DOHH2 (cell line): ENCODE measurements around the gene SUN2.

Source experiments
- H3F3A ChIP-seq: fragments of 200-600 bp; sonication (generic), shearing (Covaris generic); 2 replicates; pipeline ENCODE4 v1.6.0; 2016; ENCODE audit warnings: antibody characterized with exemption, mild to moderate bottlenecking; ENCODE audit not compliant: control insufficient read depth, insufficient read depth
- H3K27ac ChIP-seq: fragments of 200-600 bp; sonication (generic); 2 replicates; pipeline ENCODE4 v1.5.1; 2014; ENCODE audit warnings: low read depth, mild to moderate bottlenecking, low read length, moderate library complexity
- H3K27me3 ChIP-seq: fragments of 200-600 bp; sonication (generic); 2 replicates; pipeline ENCODE4 v1.6.1; 2014; ENCODE audit warnings: mild to moderate bottlenecking, low read length, mixed read lengths; ENCODE audit not compliant: control insufficient read depth
- H3K36me3 ChIP-seq: fragments of 200-600 bp; sonication (generic); 2 replicates; pipeline ENCODE4 v1.6.1; 2014; ENCODE audit warnings: mild to moderate bottlenecking, low read length, moderate library complexity, mixed read lengths; ENCODE audit not compliant: control insufficient read depth
- H3K4me1 ChIP-seq: fragments of 200-600 bp; sonication (generic); 2 replicates; pipeline ENCODE4 v1.6.1; 2014; ENCODE audit warnings: mild to moderate bottlenecking, low read length, mixed read lengths; ENCODE audit not compliant: control insufficient read depth
- H3K4me2 ChIP-seq: fragments of 200-600 bp; sonication (generic); 2 replicates; pipeline ENCODE4 v1.6.0; 2014; ENCODE audit warnings: mild to moderate bottlenecking, low read length, moderate library complexity
- H3K4me3 ChIP-seq: fragments of 200-600 bp; sonication (generic); 2 replicates; pipeline ENCODE4 v1.5.1; 2014; ENCODE audit warnings: mild to moderate bottlenecking, low read length, mixed read lengths
- H3K79me2 ChIP-seq: fragments of 200-600 bp; sonication (generic); 2 replicates; pipeline ENCODE4 v1.6.1; 2014; ENCODE audit warnings: mild to moderate bottlenecking, low read length, mixed read lengths; ENCODE audit not compliant: control insufficient read depth
- H3K9me2 ChIP-seq: fragments of 200-600 bp; sonication (generic); replicated peaks from 2 replicates; pipeline ENCODE4 v1.6.1; 2014; ENCODE audit warnings: mild to moderate bottlenecking, low read length, mixed read lengths; ENCODE audit not compliant: control insufficient read depth
- H3K9me3 ChIP-seq: fragments of 200-600 bp; sonication (generic); 2 replicates; pipeline ENCODE4 v1.6.1; 2014; ENCODE audit warnings: antibody characterized with exemption, low read length, mixed read lengths; ENCODE audit not compliant: control insufficient read depth, insufficient read depth
- H4K20me1 ChIP-seq: fragments of 200-600 bp; sonication (generic); 2 replicates; pipeline ENCODE4 v1.6.0; 2014; ENCODE audit warnings: low read depth, mild to moderate bottlenecking, antibody characterized with exemption, low read length, moderate library complexity; ENCODE audit not compliant: control insufficient read depth, insufficient read depth
- CTCF ChIP-seq: fragments of 200-600 bp; sonication (generic); IDR thresholded peaks from one replicate; pipeline ENCODE4 v1.5.1; 2014; ENCODE audit warnings: antibody characterized with exemption, mild to moderate bottlenecking, low read depth, low read length; ENCODE audit not compliant: poor library complexity, severe bottlenecking
- EZH2phosphoT487 ChIP-seq: fragments of 200-600 bp; sonication (generic); IDR thresholded peaks from 2 replicates; pipeline ENCODE4 v1.6.1; 2017; ENCODE audit warnings: borderline replicate concordance, mild to moderate bottlenecking, antibody characterized with exemption, low read length, moderate library complexity, mixed read lengths

SUN2 gene

DNA sequence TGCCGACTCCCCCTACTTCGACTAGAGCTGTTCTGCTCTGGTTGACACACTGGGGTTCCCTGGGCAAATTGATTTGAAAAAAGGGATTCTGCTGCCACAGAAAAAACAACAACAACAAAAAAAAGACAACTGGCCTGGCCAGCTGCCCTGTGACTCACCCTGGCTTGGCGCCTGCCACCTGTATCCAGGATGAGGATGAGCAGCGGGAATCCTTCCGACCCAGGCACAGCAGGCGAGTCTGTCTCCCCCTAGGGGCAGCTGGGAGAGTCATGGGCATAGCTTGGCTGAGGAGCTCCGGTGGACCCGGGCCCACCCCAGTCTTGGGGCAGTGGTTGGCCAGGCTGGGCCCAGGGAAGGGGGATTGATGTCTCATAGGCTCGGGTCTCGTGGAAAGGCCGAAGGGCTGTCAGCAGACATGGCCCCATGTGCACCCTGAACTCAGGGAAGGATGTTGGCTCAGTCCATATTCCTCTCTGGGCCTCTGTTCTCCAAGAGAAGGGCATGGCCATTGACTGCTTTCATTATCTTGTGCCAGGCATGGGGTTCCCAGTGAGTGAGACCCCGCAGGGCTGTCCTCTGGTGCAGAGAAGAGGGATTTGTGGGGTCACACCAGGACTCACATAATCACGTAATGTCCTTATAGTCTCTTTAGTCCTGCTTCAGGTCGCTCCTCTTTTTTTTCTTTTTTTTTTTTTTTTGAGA, 10.4 kb upstream of the SUN2 start:
- no peak overlapping the region for H3K27ac ChIP-seq

DNA sequence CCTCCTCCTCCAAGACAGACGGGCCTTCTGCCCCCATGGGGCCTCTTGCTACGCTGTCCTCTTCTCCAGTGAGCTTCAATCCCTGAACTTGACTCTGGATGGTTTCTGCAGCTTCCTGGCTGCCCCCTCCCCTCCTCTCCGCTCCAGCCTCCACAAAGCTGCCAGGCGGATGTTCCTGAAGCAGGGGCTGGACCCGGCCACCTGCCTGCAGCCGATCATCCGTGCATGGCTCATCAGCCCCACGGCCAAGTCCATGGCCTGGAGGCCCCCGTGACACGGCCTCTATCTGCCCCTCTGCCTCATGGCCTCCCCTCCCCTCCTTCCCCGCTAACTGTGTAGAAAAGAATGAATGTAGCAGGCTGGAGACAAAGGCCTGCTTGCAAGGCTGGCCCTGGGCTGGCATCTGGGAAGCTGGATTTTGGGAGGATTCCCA, 6.8 kb upstream of the SUN2 start:
- Histone ChIP-seq H3K9me2 (no peaks in the 10 kb centered on the region), H3K9me3 (no peaks in the 10 kb centered on the region), H3K4me3 (no peak overlapping the region), H3K36me3 (no peaks in the 10 kb centered on the region), H3F3A (no peaks in the 10 kb centered on the region), H3K27ac (no peak overlapping the region), H3K4me1 (peaks cover under 1% of the 10 kb centered on the region), H3K27me3 (no peaks in the 10 kb centered on the region), H3K4me2 (no peak overlapping the region), H3K79me2 (no peaks in the 10 kb centered on the region), H4K20me1 (no peaks in the 10 kb centered on the region)
- TF ChIP-seq EZH2phosphoT487 (no peak), CTCF (no peak)

More for the DNA sequence above, 10.4 kb upstream of the SUN2 start:
- Histone ChIP-seq H3K9me3 (no peaks in the 10 kb centered on the region), H4K20me1 (no peaks in the 10 kb centered on the region), H3K4me3 (no peak overlapping the region), H3K27me3 (no peaks in the 10 kb centered on the region), H3K9me2 (no peaks in the 10 kb centered on the region), H3K79me2 (no peaks in the 10 kb centered on the region), H3F3A (no peaks in the 10 kb centered on the region), H3K36me3 (no peaks in the 10 kb centered on the region), H3K4me1 (no peaks in the 10 kb centered on the region), H3K4me2 (no peak overlapping the region)
- TF ChIP-seq EZH2phosphoT487: no peak
- TF ChIP-seq CTCF: peak; percentile 77

- Histone ChIP-seq H3K4me1 (peaks cover 12% of the 10 kb centered on the region), H3K36me3 (no peaks in the 10 kb centered on the region), H4K20me1 (no peaks in the 10 kb centered on the region), H3F3A (no peaks in the 10 kb centered on the region), H3K9me2 (no peaks in the 10 kb centered on the region), H3K9me3 (no peaks in the 10 kb centered on the region), H3K79me2 (no peaks in the 10 kb centered on the region), H3K4me3 (no peak overlapping the region), H3K4me2 (no peak overlapping the region), H3K27ac (no peak overlapping the region), H3K27me3 (no peaks in the 10 kb centered on the region)
- TF ChIP-seq EZH2phosphoT487 (no peak), CTCF (no peak)
These were observed 5.7 kb upstream of the SUN2 start for GRCh38 chr22:38761202-38762162.
